ENCODE measurements around the gene MEIS1.

MEIS1 gene

DNA sequence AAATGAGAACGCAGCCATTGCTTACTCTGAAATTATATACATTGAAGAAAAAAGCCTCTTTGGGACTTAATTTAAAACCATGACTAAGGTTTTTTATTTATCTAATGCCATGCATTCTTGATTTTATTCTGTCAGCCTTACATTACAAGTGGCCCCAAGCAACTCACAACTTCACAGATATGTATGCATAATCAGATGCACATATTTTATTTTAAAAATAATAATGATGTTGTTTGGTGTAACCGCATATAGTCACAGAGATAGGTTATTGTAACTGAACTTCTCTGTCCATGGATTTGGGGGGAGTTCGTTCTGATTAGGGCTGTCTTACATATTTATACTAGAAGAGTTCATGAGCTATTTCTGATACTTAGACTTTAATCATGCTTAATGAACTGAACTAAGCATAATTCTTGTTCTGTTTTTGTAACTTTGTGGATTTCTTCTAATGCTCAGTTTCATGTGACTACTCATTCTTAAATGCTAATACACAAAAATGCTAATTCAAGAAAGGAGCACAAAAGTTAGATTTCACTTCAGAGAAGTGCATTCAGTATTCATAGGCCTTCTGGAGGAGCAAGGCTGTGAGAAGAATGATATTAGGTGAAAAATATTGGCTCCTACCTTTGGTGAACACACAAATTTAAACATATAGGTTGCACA lies 26.2 kb downstream of the MEIS1 start:
- Histone ChIP-seq H3K9me3 (ENCODE audit: control insufficient read depth, insufficient read depth, low read depth, low read length) (no peaks in the 10 kb centered on the region), H3K4me3 (ENCODE audit: low read depth, low read length) (no peak overlapping the region), H3K4me1 (ENCODE audit: control insufficient read depth, insufficient read depth, low read length) (peaks cover 23% of the 10 kb centered on the region), H3K27ac (ENCODE audit: extremely low read depth, low read depth, low read length) (no peak overlapping the region), H3K36me3 (ENCODE audit: control insufficient read depth in 2 of 2, insufficient read depth in 1 of 2, low read length in 2 of 2) (peaks cover 0 to 15% of the 10 kb centered on the region in 2 experiments; a peak in 1 of 3 replicates)
- TF ChIP-seq ZNF404 (tag by site-specific recombination; IDR thresholded peaks at IDR 0.05) (no peak), ZFP69B (tag by site-specific recombination; IDR thresholded peaks at IDR 0.05) (no peak), ZNF670 (tag by site-specific recombination; IDR thresholded peaks at IDR 0.05; ENCODE audit: low read depth) (no peak), HOXC10 (CRISPR knock-in tag; IDR thresholded peaks at IDR 0.05) (no peak), ZNF24 (tag by site-specific recombination; IDR thresholded peaks at IDR 0.05) (no peak), GLIS2 (tag by site-specific recombination; IDR thresholded peaks at IDR 0.05) (no peak), ZBTB7A (tag by site-specific recombination; IDR thresholded peaks at IDR 0.05; ENCODE audit: low read depth) (no peak), ZNF174 (tag by site-specific recombination; IDR thresholded peaks at IDR 0.05) (no peak), ZNF394 (tag by site-specific recombination; IDR thresholded peaks at IDR 0.05; ENCODE audit: borderline replicate concordance) (no peak), ZNF677 (tag by site-specific recombination; IDR thresholded peaks at IDR 0.05) (no peak), ZNF544 (tag by site-specific recombination; IDR thresholded peaks at IDR 0.05) (no peak), BCL11A (tag by site-specific recombination; IDR thresholded peaks at IDR 0.05; ENCODE audit: low read depth) (no peak), ZNF629 (tag by site-specific recombination; IDR thresholded peaks at IDR 0.05) (no peak), ZSCAN30 (tag by site-specific recombination; IDR thresholded peaks at IDR 0.05) (no peak), ZNF76 (tag by site-specific recombination; IDR thresholded peaks at IDR 0.05; ENCODE audit: borderline replicate concordance, low read depth) (no peak)
- TF ChIP-seq, protein P1, sequence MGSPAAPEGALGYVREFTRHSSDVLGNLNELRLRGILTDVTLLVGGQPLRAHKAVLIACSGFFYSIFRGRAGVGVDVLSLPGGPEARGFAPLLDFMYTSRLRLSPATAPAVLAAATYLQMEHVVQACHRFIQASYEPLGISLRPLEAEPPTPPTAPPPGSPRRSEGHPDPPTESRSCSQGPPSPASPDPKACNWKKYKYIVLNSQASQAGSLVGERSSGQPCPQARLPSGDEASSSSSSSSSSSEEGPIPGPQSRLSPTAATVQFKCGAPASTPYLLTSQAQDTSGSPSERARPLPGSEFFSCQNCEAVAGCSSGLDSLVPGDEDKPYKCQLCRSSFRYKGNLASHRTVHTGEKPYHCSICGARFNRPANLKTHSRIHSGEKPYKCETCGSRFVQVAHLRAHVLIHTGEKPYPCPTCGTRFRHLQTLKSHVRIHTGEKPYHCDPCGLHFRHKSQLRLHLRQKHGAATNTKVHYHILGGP (tag by site-specific recombination; IDR thresholded peaks at IDR 0.05) = no peak
- TF ChIP-seq, protein P2, sequence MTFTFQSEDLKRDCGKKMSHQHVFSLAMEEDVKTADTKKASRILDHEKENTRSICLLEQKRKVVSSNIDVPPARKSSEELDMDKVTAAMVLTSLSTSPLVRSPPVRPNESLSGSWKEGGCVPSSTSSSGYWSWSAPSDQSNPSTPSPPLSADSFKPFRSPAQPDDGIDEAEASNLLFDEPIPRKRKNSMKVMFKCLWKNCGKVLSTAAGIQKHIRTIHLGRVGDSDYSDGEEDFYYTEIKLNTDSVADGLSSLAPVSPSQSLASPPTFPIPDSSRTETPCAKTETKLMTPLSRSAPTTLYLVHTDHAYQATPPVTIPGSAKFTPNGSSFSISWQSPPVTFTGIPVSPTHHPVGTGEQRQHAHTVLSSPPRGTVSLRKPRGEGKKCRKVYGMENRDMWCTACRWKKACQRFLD (tag by site-specific recombination; IDR thresholded peaks at IDR 0.05) = no peak
- TF ChIP-seq, protein P3, sequence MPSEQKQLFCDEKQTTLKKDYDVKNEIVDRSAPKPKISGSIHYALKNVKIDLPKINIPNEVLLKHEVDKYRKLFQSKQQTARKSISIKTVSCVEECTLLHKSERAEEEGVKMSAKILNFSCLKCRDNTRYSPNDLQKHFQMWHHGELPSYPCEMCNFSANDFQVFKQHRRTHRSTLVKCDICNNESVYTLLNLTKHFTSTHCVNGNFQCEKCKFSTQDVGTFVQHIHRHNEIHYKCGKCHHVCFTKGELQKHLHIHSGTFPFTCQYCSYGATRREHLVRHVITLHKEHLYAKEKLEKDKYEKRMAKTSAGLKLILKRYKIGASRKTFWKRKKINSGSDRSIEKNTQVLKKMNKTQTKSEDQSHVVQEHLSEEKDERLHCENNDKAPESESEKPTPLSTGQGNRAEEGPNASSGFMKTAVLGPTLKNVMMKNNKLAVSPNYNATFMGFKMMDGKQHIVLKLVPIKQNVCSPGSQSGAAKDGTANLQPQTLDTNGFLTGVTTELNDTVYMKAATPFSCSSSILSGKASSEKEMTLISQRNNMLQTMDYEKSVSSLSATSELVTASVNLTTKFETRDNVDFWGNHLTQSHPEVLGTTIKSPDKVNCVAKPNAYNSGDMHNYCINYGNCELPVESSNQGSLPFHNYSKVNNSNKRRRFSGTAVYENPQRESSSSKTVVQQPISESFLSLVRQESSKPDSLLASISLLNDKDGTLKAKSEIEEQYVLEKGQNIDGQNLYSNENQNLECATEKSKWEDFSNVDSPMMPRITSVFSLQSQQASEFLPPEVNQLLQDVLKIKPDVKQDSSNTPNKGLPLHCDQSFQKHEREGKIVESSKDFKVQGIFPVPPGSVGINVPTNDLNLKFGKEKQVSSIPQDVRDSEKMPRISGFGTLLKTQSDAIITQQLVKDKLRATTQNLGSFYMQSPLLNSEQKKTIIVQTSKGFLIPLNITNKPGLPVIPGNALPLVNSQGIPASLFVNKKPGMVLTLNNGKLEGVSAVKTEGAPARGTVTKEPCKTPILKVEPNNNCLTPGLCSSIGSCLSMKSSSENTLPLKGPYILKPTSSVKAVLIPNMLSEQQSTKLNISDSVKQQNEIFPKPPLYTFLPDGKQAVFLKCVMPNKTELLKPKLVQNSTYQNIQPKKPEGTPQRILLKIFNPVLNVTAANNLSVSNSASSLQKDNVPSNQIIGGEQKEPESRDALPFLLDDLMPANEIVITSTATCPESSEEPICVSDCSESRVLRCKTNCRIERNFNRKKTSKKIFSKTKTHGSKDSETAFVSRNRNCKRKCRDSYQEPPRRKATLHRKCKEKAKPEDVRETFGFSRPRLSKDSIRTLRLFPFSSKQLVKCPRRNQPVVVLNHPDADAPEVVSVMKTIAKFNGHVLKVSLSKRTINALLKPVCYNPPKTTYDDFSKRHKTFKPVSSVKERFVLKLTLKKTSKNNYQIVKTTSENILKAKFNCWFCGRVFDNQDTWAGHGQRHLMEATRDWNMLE (tag by site-specific recombination; conservative IDR thresholded peaks at IDR 0.05; ENCODE audit: low read depth) = no peak
- TF ChIP-seq, protein P4, sequence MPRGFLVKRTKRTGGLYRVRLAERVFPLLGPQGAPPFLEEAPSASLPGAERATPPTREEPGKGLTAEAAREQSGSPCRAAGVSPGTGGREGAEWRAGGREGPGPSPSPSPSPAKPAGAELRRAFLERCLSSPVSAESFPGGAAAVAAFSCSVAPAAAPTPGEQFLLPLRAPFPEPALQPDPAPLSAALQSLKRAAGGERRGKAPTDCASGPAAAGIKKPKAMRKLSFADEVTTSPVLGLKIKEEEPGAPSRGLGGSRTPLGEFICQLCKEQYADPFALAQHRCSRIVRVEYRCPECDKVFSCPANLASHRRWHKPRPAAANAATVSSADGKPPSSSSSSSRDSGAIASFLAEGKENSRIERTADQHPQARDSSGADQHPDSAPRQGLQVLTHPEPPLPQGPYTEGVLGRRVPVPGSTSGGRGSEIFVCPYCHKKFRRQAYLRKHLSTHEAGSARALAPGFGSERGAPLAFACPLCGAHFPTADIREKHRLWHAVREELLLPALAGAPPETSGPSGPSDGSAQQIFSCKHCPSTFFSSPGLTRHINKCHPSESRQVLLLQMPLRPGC (tag by site-specific recombination; IDR thresholded peaks at IDR 0.05) = no peak
- ChIA-PET POLR2A (no interaction called here), CTCF (no interaction called here)

Data from HEK293 (cell line).